Pancreas (tissue), 10 donors: ENCODE results near the gene SLC10A3. TPM values are rescaled to one million over a fixed set of nuclear protein-coding genes. Genes with fewer than 3 reads are reported as not detected.

Experiments
- ATAC-seq, 4 donors: fragments of 200-7000 bp; cut with Tn5 transposase; one replicate each; pipeline versions ENCODE4 v1.8.0 to v1.9.1; 2020; ENCODE audit warnings: mild to moderate bottlenecking in 4 of 4, moderate library complexity in 4 of 4
- DNase-seq, 6 donors: peaks; one replicate each; pipeline ENCODE4 v3.0.0-alpha.2; 2020
- FAIRE-seq: peaks from 2 replicates; lab custom pipeline; 2012; peaks lifted over from hg19 to GRCh38; lab: Jason Lieb, UNC
- H3K27ac ChIP-seq, 4 donors: fragments of 200-600 bp; sonication (generic); 1 replicate in 3 of 4; 2 replicates in 1 of 4; pipeline versions ENCODE4 v1.5.0 to v1.8.0; 2020
- H3K27me3 ChIP-seq, 4 donors: fragments of 200-600 bp; one replicate each; pipeline ENCODE4 v1.8.0; 2021
- H3K36me3 ChIP-seq, 3 donors: fragments of 200-600 bp; sonication (generic) in 1 of 3; one replicate each; pipeline versions ENCODE4 v1.5.0 to v1.8.0; 2020 to 2021
- H3K4me1 ChIP-seq, 3 donors: fragments of 200-600 bp; one replicate each; pipeline ENCODE4 v1.8.0; 2021
- H3K4me3 ChIP-seq, 4 donors: fragments of 200-600 bp; sonication (generic) in 2 of 4; one replicate each; pipeline versions ENCODE4 v1.5.0 to v1.8.0; 2020 to 2021
- H3K9me3 ChIP-seq, 4 donors: fragments of 200-600 bp; one replicate each; pipeline ENCODE4 v1.8.0; 2021
- CTCF ChIP-seq, 4 donors: fragments of 200-600 bp; sonication (generic) in 3 of 4; IDR thresholded peaks; one replicate each; pipeline versions ENCODE4 v1.5.0 to v1.8.0; 2021; ENCODE audit warnings: antibody characterized with exemption in 4 of 4
- WGBS, 2 donors: extraction: QIAGEN DNeasy Blood & Tissue Kit; methylation state at CpG; one replicate each; pipeline ENCODE4 v1.1.7; 2013; 5-methylcytosine and 5-hydroxymethylcytosine counted together
- intact Hi-C, 3 donors: fragments of 100-400 bp; cut with DNase I; formaldehyde crosslinking; loops; one replicate each; pipeline versions ENCODE4 v1.11.1 to v1.14.2; 2022
- polyA plus RNA-seq, 2 donors: library from polyadenylated mRNA; stranded (reverse); fragments of 200-250 nt; gene quantifications; one replicate each; pipeline ENCODE4 v1.2.3, GENCODE V29; 2013
- total RNA-seq, 6 donors: library from RNA; stranded (reverse); fragmentation: NEBNext Ultra II Directional in 4 of 6; extraction: Animal tissue kit (Norgen Biotek cat#: 25700) in 4 of 6; gene quantifications; one replicate each; pipeline versions ENCODE4 v1.2.1 to v1.2.4, GENCODE V29; 2021 to 2023
- donor health status: healthy with polysubstance abuse.
- donor health status: DM: no; HTN: no; CAD: no; lungs with moderate emphysema.
- donor health status: DM: no; HTN: no; CAD: no.
- donor health status: control.
- donor health status: control.
- donor health status: Bipolar disorder and iron deficiency.
- donor health status: DM: yes; HTN: yes; CAD: no.
- donor health status: DM: no; HTN: no; CAD: no.
- donor health status: DM: no; HTN: no; CAD: no.
- donor health status: DM: yes; HTN: yes; CAD: no.

Gene SLC10A3
- total and polyA plus RNA-seq, 8 donors: 9.6 to 19.1 (median 11.6) TPM

GRCh38 chrX:154532690-154533089, 42.3 kb upstream of the SLC10A3 start:
- FAIRE-seq: no peak

GRCh38 chrX:154531626-154532025, 41.2 kb upstream of the SLC10A3 start:
- H3K27me3 ChIP-seq: no peaks in the 10 kb centered on the region
- intact Hi-C loops: no loop called here
- TF ChIP-seq CTCF (IDR thresholded peaks at IDR 0.05): no peak
- 74 to 81% methylated on average over 14 to 16 of the region's 16 CpGs for WGBS, 2 donors
- H3K27ac ChIP-seq: no peak overlapping the region
- H3K4me3 ChIP-seq: no peak overlapping the region
- H3K9me3 ChIP-seq: no peaks in the 10 kb centered on the region
- FAIRE-seq (no peak), DNase-seq (no peak), ATAC-seq (no peak)
- H3K36me3 ChIP-seq: no peaks in the 10 kb centered on the region
- H3K4me1 ChIP-seq: peaks cover 0 to 2% (median 0%) of the 10 kb centered on the region in 3 donors

More at GRCh38 chrX:154532690-154533089, 42.3 kb upstream of the SLC10A3 start:
- WGBS, 2 donors: 86 to 93% methylated on average over 23 of the region's 23 CpGs
- no peak overlapping the region for H3K4me3 ChIP-seq
- TF ChIP-seq CTCF (IDR thresholded peaks at IDR 0.05): no peak
- no peaks in the 10 kb centered on the region for H3K27me3 ChIP-seq
- intact Hi-C loops: no loop called here
- no peak for ATAC-seq
- H3K9me3 ChIP-seq: no peaks in the 10 kb centered on the region
- H3K27ac ChIP-seq: no peak overlapping the region
- DNase-seq: no peak
- H3K4me1 ChIP-seq: no peaks in the 10 kb centered on the region
- H3K36me3 ChIP-seq: no peaks in the 10 kb centered on the region

- no peak overlapping the region for H3K27ac ChIP-seq
- no peak overlapping the region for H3K4me3 ChIP-seq
- no peaks in the 10 kb centered on the region for H3K27me3 ChIP-seq
- 72 to 75% methylated on average over 11 of the region's 11 CpGs for WGBS, 2 donors
- H3K9me3 ChIP-seq: no peaks in the 10 kb centered on the region
- DNase-seq: no peak
- TF ChIP-seq CTCF (IDR thresholded peaks at IDR 0.05): no peak
- no peaks in the 10 kb centered on the region for H3K36me3 ChIP-seq
- intact Hi-C loops: no loop called here
- FAIRE-seq: no peak
- no peak for ATAC-seq
- H3K4me1 ChIP-seq: peaks cover 0 to 2% (median 0%) of the 10 kb centered on the region in 3 donors
Observed at GRCh38 chrX:154530286-154530685, 39.9 kb upstream of the SLC10A3 start.

GRCh38 chrX:154529206-154529612, 38.8 kb upstream of the SLC10A3 start:
- no peaks in the 10 kb centered on the region for H3K9me3 ChIP-seq
- no peak overlapping the region for H3K27ac ChIP-seq
- no peak for ATAC-seq
- peaks cover 0 to 2% (median 0%) of the 10 kb centered on the region in 3 donors for H3K4me1 ChIP-seq
- intact Hi-C loops: no loop called here
- no peak for DNase-seq
- FAIRE-seq: no peak
- no peaks in the 10 kb centered on the region for H3K27me3 ChIP-seq
- no peaks in the 10 kb centered on the region for H3K36me3 ChIP-seq
- TF ChIP-seq CTCF (IDR thresholded peaks at IDR 0.05): no peak
- H3K4me3 ChIP-seq: no peak overlapping the region
- 79 to 89% methylated on average over 6 of the region's 6 CpGs for WGBS, 2 donors

GRCh38 chrX:154526901-154527675, 36.7 kb upstream of the SLC10A3 start:
- WGBS, 2 donors: 3 to 18% methylated on average over 14 to 15 of the region's 15 CpGs

More at GRCh38 chrX:154526901-154527675, 36.7 kb upstream of the SLC10A3 start:
- Histone ChIP-seq H3K4me3 (peak overlapping the region in 1 of 4 donors; percentile 34), H3K9me3 (no peaks in the 10 kb centered on the region), H3K4me1 (peaks cover 0 to 2% (median 0%) of the 10 kb centered on the region in 3 donors), H3K27ac (peak overlapping the region; percentile 16 to 78 (median 56)), H3K36me3 (no peaks in the 10 kb centered on the region), H3K27me3 (no peaks in the 10 kb centered on the region)
- peak in 2 of 4 donors; percentile 8 to 29 for TF ChIP-seq CTCF (IDR thresholded peaks at IDR 0.05)
- intact Hi-C loops: no loop called here
- peak; percentile 71 to 82 (median 76) for DNase-seq
- peak; percentile 90 to 98 (median 94) for ATAC-seq
- no peak for FAIRE-seq
